NCI-H2107 treated with DMSO at 0.1 percent for 48 hours (cell line): ENCODE measurements around the gene COL12A1.

Experiments used
- DNase-seq: peaks from one replicate; lab custom pipeline; 2025; ENCODE audit not compliant: unreplicated experiment; lab: John Stamatoyannopoulos, UW

Gene COL12A1

GRCh38 chr6:75145211-75145610 lies 60.6 kb downstream of the COL12A1 start:
- no peak for DNase-seq

DNA sequence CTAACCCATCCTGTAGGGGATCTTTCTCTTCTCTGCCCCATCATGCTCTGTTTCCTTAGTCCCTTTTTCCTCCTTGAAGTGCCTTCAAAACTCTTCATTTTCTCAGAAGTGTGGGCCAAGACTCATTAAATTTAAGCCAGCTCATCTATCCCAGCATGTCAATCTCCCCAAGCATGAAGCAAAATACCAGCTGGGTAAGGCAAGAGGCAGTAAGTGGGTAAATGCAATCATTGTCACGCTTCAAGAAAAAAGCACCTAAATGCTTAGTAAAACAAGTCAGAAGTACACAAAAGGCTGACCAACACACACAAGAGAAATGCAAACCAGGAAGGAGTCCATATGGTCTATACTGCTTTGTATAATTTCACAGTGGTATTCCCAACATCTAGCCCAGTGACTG lies 61.5 kb downstream of the COL12A1 start:
- no peak for DNase-seq

- DNase-seq, result no peak
These were observed 62.7 kb downstream of the COL12A1 start for GRCh38 chr6:75143191-75143590.

- no peak for DNase-seq
These were observed 63.1 kb downstream of the COL12A1 start for GRCh38 chr6:75142721-75143120.

GRCh38 chr6:75135876-75136275 lies 70.0 kb downstream of the COL12A1 start:
- no peak for DNase-seq

- DNase-seq, result no peak
These were observed 70.4 kb downstream of the COL12A1 start for GRCh38 chr6:75135450-75135849.

DNA sequence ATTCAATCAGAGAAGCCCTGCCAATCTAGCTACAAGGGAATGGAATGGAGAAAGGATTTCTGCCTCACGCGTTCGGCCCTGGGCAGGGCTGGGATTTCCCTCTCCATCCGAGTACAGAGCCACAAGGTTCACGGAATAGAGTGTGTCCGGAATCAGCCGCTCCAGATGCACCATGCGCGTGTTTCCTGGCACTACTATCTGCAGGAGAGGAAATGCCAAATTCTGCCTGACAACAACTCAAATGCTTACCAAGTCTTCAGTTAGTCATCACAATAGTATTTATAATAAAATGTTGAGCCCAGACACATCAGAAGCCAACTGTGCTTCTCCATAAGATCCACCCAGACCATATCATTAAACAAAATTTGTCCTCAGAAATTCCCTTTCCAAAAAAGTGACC lies 75.1 kb downstream of the COL12A1 start:
- DNase-seq, result no peak

DNA sequence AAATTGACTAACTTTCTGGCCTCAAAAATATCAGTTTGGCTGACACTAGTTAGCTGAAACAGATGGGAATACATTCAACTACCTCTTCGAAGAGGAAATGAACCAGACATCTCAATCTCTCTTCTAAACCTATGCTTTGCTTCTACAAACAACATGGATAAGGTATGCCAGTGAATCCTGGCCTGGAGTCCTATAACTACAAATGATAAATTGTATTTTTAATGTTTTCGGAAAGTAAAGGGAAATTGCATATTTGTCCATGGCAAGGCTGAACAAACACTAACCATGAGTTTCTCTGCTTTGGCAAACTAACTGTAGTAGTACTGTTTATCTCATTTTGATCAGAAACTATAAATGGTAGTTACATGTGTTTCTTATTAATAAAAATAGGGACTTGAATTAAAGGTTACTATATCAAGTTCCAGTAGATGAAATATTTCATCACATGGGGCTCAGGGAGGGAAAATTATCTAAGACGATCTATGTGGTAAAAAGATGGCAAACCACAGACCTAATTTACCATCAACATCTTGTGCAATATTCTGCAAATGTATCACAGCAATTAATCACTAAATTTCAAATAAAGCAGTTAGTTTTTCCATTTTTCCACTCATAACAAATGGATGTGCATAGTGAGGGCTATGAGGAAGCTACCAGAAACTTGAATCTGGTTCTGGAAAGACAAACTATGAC lies 76.8 kb downstream of the COL12A1 start:
- no peak for DNase-seq

DNA sequence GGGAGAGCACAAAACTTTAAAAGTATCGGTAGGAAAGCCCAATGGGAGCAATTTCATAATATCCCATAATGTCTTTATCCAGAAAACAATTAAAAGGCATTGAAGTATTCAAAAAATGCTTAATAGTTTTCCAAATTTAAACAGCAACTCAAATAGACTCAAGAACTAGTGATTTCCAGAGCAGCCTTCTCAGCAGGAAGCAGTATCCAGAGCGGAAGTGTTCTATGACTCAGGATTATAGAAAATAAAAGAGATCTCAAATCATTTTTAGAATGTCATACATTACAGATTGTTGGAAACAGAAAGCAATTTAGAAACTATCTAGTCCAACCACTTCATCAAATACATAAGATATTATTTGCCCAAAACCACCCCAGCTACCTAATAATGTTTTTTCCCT lies 79.3 kb downstream of the COL12A1 start:
- no peak for DNase-seq

GRCh38 chr6:75124983-75125382 lies 80.9 kb downstream of the COL12A1 start:
- DNase-seq, result no peak

GRCh38 chr6:75124085-75124484 lies 81.8 kb downstream of the COL12A1 start:
- no peak for DNase-seq

DNA sequence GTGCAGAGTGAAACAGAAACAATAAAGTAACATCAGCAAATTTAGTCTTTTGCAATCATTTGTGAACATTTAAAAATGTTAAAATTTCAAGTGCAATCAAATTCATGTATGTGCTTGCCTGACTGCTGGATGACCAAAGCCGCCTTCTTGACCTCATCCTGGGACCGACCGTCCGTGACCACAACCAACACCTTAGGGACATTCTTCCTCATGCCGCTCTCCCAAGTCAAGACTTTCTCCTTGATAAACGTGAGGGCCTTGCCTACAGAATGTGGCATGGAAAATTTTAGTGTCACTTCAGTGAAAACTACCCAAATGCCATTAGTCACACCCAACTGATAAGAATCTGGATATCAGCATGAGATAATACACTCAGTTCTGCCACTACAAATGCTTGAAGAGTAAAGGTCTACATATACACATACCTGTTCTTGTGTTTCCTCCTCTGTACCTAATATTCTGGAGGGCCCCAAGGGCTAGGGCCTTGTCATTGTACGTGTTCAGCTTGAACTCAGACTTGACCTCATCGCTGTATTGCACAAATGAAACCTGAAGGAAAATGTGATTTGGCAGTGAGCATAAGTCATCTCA lies 86.8 kb downstream of the COL12A1 start:
- DNase-seq, result no peak

DNA sequence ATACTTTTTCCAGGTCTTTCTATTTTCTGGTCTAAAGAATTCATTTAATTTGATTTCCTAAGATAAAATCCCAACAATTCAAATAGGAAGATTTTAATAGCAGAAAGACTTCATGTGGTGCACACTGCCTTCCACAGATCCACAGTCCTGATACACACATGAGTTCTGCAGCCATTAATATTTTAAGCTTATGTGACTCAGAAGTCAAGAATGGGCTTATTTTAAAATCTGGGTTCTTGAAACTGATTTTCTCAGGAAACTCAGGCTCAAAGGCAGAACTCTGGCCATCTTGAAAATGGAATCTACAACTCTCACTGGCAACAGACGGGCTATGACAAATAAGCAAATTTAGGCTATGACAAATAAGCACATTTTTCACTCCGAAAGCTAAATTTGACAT lies 88.2 kb downstream of the COL12A1 start:
- no peak for DNase-seq

DNA sequence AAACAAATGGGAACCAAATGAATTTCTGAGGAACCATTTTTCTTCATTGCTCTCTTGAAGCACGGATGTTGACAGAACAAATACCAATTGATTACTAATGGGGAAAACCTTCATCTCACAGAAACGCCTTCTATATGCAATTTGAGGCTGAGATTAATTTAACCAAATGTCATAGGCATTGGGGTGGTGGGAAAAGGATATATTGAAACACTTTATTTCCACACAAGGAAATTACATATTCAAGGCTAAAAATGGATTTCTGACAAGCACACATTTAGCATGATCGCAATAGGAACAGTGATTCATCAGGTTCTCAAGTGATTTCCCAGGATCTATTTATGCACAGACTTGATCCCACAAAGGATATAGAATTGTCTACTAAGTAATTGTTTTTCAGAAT lies 88.9 kb downstream of the COL12A1 start:
- DNase-seq, result no peak

GRCh38 chr6:75115481-75115880 lies 90.4 kb downstream of the COL12A1 start:
- DNase-seq, result no peak

GRCh38 chr6:75114806-75115205 lies 91.0 kb downstream of the COL12A1 start:
- DNase-seq, result no peak

DNA sequence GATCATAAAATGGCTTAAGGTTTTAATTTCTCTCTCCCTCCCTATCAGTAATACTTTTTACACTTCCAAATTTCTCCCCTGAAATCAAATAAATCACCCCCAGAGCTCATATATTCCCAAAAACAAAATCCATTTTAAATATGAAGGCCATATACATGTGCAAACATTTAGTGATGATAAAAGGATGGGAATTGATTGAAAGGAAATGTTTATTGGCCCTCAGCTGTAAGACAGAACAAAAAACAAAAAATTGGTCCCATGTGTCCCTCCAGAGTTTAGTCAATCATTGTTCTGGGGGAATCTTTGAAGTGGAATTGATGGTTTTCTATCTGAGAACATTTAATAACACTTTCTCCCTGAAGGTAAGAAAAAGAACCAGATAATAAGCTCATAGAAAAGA lies 91.7 kb downstream of the COL12A1 start:
- no peak for DNase-seq

DNA sequence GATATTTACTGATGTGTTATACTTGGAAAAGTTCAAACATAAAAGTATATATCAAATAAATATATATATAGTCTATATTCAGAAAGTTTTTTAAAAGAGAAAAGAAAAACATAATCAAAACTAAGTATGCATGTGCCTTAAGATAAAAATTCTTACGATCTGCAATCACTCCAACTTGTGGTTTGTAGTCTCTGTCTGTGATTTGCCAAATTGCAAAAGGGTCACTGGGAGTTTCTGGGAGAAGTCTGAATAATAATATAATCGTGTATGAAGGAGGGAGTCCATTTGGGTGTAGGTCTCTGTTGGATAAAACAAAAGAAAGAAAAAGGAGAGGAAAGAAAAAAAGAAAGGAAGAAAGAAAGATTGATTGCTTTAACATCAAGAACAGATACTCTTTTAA lies 92.4 kb downstream of the COL12A1 start:
- no peak for DNase-seq

DNA sequence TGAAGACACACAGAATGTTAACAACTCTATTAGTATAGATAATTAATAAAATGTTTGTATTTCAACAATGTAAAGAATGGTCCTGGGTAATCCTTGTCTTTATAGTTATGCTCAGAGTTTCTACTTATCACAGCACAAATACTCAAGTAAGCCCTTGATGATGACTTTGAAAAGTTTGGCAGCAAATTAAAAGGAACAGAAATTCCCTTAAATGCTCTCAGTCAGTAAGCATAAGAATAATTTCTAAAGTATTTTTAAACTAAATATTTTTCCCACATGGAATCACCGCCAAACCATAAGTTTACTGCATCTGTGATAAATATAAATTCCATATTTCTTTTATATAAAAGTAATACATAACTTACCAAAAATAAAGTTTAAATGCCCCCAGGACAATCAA lies 96.1 kb downstream of the COL12A1 start:
- no peak for DNase-seq

GRCh38 chr6:75109022-75109421 lies 96.8 kb downstream of the COL12A1 start:
- no peak for DNase-seq

- no peak for DNase-seq
These were observed 97.4 kb downstream of the COL12A1 start for GRCh38 chr6:75108333-75108974.

GRCh38 chr6:75107913-75108312 lies 97.9 kb downstream of the COL12A1 start:
- DNase-seq, result no peak

GRCh38 chr6:75106426-75106825 lies 99.4 kb downstream of the COL12A1 start:
- no peak for DNase-seq
